Activated T-cell treated with anti-CD3 and anti-CD28 coated beads for 48 hours (primary cell): ENCODE results near the gene TEX36.
"Not testable (repeated sequence)": the region's sequence is repeated elsewhere in the genome, so short reads cannot be mapped to it uniquely, and the experiment has no call there.

Source experiments
- DNase-seq: peaks from one replicate; pipeline ENCODE4 v3.0.0-alpha.2; 2020; ENCODE audit warnings: low read depth

TEX36 gene

DNA sequence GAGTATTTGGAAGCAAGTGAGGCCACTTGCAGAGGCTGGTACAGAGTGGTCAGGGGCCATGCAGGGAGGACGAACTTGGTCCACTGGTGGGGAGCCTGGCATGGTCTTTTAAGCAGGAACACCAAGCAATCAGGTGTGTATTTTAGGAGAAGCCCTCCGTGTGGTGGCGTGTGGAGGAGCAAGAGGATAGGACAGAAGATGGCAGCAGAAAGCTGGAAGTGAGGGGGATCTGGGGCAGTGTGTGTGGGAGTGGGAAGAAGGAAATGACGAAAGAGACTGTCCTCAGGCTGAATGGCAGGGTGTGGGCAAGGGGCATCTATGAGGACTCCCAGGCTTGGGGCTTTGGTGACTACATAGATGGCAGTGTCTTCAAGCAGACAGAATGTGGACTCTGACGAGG lies 51.2 kb downstream of the TEX36 start:
- DNase-seq, result no peak

DNA sequence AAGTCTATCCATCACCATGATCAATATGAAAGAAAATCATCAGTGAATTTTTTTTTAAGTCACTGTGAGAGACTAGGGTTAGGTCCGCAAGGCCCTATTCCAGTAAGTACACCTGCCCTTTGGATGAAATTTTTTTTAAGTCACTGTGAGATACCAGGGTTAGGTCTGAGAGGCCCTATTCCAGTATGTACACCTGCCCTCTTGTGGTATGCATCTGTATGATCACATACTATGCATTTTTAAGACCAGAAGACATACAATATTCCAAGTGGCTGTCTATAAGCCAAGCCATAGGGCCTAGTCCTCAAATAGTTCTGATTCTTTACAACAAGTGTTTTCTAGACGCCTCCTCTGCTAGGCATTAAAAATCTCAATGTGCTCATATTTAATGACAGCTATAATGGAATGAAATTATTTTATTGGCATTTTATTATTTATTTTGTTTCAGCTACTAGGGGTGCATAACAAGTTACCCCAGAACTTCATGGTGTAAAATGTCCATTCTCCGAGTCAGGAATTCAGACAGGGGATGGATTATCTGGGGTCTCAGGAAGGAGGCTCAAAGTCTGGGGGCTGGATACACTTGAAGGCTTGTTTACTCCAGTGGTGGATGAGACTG lies 53.1 kb downstream of the TEX36 start:
- no peak for DNase-seq

DNA sequence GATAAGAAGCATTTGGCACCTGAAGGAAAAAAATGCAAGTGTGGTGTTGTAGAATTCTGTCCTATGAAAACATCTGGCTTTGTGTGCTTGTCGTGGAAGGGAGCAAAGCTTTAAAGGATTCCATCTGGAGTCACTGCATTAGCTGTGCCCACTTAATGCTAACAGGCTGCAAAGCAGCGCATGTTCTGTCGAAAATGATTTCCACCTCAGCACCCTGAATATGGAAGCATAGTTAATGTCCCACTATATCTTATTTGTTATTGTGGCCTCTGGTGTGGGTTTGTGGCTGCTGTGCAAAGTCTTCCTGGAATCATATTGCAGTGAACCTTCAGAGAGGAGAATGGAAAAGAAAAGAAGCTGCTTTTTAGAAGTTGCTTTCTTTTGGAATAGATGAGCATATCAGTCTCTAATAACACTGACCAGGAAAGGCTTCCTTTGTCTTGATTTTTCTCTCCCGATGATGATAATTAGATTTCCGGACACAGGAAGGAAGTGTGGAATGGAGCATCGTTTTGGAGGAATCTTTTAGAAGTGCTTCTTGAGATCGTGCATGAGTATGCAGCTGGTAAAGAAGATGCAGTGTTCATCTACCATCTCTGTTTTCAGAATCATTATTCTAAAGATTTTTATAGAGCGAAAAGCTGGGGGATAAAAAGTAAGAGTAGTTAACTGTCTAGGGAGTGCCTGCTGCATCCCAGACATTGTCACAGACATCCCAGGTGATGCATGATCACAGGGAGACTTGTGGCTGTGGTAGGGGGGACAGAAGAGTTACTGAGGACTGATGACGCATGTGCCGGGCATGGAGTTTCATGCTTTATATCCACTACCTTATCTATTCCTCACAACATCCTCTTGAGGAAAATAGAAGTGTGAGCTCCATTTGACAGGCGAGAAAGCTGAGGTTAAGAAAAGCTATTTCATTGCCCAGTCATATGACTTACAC lies 54.6 kb downstream of the TEX36 start:
- DNase-seq, result no peak

DNA sequence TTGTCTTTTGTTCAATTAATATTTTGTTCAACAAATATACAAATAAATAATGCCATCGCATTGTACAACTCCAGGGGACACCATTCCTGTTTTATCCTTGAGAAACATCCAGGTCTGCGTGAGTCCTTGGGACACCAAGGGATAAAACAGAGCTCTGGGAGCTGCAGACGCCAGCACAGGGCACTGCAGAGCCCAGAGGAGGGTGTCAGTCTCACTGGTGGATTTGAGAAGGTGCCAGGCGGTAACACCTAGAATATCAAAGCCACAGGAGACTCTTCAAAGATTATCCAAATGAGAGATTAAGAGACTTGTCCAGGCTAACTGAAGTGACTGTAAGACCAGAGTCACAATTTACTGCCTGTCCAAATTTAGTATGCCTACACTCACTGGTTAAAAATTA lies 55.3 kb downstream of the TEX36 start:
- DNase-seq, result no peak

DNA sequence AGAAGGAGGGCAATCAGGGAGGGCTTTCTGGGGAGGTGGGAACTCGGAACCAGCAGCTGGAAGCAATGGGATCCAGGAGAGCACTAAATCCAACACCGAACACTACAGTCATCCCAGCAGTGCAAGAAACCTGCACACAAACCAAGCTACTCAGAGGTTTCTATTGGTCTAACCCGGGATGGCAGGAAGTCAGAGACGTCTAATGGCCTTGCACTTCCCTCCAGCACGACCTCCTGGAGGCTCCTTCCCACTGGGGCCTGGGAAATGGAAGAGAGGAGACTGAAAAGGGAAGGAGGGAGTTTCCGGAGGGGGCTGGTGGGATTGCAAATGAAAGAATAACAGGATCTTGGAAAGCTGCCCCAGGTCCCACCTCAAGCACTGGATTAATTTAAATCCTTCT lies 56.3 kb downstream of the TEX36 start:
- DNase-seq, result no peak

DNA sequence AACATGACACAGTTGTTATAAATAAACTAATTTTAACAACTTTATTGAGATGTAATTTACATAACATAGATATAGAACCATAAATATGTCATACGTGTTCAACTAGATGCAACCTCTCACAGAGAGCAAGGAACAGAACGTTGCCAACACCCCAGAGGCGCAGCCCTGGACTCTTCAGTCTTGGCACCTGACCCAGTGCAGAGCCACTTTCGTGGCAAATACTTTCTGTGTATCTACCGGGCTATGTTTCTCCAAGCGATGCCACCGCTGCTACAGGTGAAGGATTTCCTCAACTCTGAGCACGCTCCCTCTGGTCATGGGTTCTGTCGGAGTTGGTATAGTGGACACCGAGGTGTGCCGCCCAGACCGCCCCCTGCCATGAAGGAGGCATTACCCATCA lies 57.4 kb downstream of the TEX36 start:
- DNase-seq, result no peak

DNA sequence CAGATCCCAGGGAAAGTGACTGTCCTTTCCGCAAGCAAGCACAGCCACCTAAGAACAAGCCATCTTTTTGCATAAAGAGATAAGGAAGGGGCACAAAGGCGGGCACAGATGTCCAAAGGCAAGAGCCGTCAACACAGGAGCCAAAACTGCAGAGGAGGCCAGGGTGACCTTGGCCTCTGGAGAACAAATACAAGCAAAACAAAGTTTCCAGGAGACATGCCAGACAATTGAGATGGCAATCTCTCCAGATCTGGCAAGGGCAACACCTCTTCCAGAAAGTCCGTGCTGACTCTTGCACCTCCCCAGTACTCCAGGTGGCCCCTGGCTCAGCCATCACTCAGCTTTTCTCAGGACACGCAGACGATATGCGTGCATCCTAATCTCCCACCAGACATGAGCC lies 58.2 kb downstream of the TEX36 start:
- DNase-seq, result no peak

DNA sequence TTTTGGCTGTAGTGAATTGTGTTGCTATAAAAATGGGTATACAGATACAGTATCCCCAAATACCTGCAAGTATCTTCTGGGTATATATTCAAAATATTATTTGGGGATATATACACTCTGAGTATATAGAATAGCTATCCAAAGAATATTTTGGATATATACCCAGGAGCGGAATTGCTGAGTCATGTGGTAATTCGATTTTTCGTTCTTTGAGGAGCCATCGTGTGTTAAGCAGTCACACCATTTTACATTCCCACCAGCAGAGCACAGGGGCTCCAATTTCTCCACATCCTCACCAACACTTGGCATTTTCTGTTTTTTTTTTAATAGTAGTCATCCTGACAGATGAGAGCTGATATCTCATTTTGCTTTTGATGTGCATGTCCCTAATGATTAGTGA lies 61.9 kb downstream of the TEX36 start:
- no peak for DNase-seq

DNA sequence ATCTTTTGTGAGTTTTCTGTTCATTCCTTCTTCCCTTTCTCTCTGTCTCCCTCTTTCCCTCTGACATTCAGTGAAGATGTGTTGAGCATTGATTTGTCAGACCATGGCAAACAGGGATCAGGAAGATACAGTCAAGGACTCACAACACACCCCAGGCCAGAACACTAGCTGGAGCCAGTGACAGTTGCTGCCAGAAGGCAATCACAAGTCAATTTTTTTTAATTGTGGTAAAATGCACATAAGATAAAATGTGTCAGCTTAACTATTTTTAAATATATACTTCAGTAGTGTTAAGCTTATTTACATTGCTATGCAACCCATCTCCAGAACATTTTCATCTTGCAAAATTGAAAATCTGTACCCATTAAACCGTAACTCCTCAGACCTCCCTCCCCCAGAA lies 62.6 kb downstream of the TEX36 start:
- DNase-seq, result no peak

DNA sequence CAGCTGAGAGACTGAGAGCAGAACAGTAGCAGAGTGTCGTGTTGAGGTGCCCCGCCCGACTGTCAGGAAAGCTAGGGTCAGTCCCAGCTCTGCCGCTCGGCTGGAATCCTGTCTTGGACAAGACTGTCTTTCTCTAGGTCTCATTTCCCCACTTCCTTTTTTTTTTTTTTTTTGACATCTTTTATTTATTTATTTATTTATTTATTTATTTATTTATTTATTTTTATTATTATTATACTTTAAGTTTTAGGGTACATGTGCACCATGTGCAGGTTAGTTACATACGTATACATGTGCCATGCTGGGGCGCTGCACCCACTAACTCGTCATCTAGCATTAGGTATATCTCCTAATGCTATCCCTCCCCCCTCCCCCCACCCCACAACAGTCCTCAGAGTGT lies 69.9 kb downstream of the TEX36 start:
- not testable (repeated sequence) for DNase-seq

DNA sequence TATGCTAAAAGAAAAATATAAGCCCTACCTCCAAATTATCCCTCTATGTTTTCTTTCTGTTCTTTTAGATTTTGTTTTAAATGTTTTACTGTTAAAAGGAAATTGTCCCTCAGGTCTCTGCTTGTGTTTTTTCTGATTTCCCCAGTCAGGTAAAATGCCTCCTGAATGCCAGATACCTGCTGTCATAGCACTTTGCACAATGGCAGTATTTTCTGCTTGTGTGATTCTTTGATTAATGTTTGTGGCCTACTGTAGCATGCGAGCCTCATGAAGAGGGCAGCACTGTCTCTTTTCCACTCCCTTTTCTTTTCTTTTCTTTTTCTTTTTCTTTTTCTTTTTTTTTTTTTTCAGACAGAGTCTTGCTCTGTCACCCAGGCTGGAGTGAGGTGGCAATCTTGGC lies 71.2 kb downstream of the TEX36 start:
- no peak for DNase-seq

DNA sequence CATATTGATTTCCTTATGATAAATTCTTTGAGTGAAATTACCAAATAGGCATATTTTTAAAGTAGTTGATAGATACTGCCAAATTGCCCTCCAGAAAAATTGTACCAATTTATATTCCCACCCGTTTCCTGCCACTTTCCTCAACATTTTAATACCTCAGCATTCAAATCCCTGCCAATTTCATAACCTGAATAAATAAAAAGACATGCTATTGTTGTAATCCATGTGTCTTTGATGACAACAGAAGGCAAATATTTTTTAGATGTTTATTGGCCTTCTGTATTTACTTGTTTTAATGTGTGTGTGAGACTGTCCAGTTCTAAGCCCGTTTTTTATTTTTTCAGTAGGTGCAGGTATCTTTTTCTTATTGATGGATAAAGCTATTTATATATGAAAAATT lies 71.7 kb downstream of the TEX36 start:
- no peak for DNase-seq

DNA sequence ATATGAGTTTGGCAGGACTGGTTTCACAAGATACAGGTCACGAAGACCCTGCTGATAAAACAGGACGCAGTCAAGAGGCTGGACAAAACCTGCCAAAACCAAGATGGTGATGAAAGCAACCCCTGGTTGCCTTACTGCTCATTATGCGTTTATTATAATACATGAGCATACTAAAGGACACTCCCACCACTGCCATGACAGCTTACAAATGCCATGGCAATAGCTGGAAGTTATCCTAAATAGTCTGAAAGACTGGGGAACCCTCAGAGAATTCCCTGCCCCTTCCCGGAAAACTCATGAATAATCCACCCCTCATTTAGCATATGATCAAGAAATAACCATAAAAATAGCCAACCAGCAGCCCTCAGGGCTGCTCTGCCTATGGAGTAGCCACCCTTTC lies 73.1 kb downstream of the TEX36 start:
- DNase-seq, result no peak

DNA sequence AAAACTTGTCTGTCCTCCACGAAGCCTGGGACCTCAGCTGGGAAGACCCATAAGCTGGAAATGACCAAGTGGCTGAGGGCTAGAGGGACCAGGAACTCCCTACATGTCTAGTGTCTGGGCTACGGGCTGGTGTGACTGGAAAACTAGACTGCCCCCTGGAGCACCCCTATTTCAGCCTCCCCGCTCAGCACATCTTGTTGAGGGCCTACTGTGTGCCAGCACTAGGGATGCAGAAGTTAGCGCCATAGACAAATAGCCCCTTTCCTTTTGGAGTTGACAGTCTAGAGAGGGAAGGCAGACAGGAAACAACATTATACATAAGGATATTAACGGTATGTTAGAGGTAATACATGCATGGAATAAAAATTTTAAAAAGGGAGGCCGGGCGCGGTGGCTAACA lies 74.5 kb downstream of the TEX36 start:
- no peak for DNase-seq

DNA sequence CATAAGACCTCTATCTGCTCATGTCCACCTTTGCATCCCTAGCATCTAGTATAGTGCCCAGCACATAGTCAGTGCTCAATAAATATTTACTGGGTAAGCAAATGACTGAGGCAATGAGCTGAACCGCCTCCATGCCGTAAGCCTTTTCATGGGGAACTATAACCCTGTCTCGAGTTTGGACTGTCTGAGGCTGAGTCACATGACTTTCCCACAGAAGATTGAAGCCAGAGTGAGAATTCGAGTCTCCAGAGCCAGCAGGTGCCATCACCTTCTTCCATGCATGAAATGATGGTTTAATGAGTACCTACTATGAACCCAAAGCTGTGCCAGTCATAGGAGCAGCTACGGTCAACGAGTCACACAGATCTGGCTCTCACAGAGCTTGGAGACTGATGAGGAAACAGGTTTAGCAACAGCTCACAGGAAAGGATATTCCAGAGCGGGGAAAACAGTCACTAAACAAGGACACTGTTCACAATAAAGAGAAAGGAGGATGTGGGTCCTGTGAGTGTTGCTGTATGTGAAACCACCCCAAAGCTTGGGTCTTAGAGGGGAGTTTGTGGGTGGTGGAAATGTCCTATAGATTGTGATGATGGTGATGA lies 75.2 kb downstream of the TEX36 start:
- DNase-seq, result no peak

DNA sequence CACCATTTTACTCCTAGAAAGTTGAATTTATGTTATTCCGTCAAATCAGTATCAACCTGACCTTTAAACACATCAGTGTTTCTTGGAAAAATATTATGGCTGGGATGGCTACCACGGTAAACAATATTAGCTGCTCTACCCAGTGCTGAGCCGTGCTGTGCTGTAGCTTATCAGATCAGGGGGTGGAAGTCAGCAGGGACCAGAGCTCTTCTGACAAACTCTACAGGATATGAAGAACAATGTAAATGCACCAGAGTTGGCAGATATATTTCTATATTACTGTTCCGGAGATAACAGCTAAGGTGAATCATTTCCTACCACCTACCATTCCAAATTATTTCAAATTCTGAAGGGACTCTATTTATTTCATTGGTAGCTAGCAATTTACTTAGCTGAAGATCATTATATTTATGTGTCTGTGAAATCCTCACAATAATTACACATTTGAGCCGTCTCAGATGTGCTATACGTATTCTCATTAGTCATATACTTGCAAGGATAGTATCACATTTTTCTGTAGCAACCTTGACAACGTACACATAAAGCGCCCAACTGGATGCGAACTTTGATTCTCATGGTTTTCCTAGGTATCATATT lies 76.5 kb downstream of the TEX36 start:
- no peak for DNase-seq
